ENCODE data around the gene SLC38A2.

DNA sequence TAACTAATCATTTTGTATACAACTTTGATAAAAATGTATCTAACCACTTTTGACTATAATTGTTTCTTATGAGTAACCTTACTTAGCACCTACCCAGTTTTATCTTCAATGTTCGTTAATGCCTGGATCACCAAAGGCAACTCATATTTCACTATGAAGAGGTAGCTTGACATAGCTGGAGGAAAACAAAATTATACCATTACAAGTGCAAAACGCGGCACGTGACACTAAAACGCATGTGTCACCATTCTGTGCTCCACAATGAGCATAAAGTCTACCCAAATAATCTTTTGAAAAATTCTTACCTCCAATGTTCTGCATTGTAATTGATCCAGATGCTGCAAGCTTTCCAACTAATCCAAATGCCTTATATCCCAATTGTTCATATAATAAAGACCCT, 5.8 kb downstream of the SLC38A2 start:
- TF ChIP-seq, protein P1, sequence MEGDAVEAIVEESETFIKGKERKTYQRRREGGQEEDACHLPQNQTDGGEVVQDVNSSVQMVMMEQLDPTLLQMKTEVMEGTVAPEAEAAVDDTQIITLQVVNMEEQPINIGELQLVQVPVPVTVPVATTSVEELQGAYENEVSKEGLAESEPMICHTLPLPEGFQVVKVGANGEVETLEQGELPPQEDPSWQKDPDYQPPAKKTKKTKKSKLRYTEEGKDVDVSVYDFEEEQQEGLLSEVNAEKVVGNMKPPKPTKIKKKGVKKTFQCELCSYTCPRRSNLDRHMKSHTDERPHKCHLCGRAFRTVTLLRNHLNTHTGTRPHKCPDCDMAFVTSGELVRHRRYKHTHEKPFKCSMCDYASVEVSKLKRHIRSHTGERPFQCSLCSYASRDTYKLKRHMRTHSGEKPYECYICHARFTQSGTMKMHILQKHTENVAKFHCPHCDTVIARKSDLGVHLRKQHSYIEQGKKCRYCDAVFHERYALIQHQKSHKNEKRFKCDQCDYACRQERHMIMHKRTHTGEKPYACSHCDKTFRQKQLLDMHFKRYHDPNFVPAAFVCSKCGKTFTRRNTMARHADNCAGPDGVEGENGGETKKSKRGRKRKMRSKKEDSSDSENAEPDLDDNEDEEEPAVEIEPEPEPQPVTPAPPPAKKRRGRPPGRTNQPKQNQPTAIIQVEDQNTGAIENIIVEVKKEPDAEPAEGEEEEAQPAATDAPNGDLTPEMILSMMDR (IDR thresholded peaks at IDR 0.05; ENCODE audit: borderline replicate concordance, extremely low read depth, low read length, poor library complexity, severe bottlenecking): no peak
- TF ChIP-seq EZH2 (IDR thresholded peaks at IDR 0.05; ENCODE audit: borderline replicate concordance, low read depth, low read length, severe bottlenecking): no peak
